Kidney epithelial cell (primary cell): ENCODE results near the gene DRD3. TPM values are rescaled to one million over a fixed set of nuclear protein-coding genes. Genes with fewer than 3 reads are reported as not detected.

Source experiments
- DNase-seq: peaks from one replicate; pipeline ENCODE4 v3.0.0-alpha.2; 2010; ENCODE audit warnings: low read depth
- H3K27me3 ChIP-seq: 2 replicates; pipeline ENCODE4 v1.6.0; 2011; ENCODE audit warnings: low read length; ENCODE audit not compliant: control insufficient read depth, insufficient read depth
- H3K36me3 ChIP-seq: 2 replicates; pipeline ENCODE4 v1.5.1; 2011; ENCODE audit warnings: low read length; ENCODE audit not compliant: control insufficient read depth, insufficient read depth
- H3K4me3 ChIP-seq: 2 replicates; pipeline ENCODE4 v1.5.1; 2011; ENCODE audit warnings: low read depth, mild to moderate bottlenecking, control low read depth, low read length
- total RNA-seq: library from RNA; depleted of rRNA; stranded (reverse); fragments of >200 nt; gene quantifications from 2 replicates; pipeline ENCODE4 v1.2.3, GENCODE V29; 2015
- TF ChIP-seq, protein P1 (sequence below): IDR thresholded peaks from 2 replicates; pipeline ENCODE4 v1.5.1; 2011; ENCODE audit warnings: mild to moderate bottlenecking, moderate library complexity, low read length, control low read depth, inconsistent platforms; ENCODE audit not compliant: insufficient read depth, poor library complexity, severe bottlenecking

DRD3 gene
- total RNA-seq, 1 donor from 2014 or later, result not detected

DNA sequence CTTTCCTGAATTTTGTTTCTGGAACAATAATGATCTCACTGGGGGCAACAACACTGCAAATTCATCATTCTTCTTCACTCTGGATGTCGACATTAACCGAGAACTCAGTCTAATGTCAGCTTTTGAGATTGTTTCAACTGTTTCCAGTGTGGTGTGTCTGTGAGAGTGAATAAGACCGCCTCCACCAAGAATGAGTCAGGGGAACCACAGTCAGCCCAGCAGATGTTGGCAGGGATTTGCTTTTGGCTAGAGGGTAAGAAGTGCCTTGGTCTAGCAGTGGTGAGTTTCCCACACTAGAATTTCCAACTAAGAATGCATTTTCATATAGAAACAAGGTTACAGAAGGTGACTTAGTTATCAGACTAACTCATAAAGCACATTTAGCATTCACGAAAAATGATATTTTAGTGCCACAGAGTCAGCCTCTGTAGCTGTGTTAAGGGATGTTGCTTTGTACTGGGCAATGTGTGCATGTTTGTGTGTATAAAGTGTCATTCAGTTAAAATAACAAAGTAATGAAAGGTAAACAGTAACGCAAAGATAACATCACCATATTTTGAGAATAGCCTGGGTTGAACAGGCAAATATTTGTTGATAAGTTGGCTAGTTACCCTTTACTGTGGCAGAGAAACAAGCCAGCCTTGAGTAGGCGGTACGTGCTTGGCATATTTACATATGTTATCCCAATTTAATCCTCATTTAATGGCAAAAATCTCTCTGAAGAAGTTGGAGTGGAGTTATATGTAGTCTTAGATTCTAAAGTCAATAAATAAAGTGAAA is 33.8 kb downstream of the DRD3 start:
- Histone ChIP-seq H3K27me3 (peaks cover under 1% of the 10 kb centered on the region), H3K4me3 (no peak overlapping the region), H3K36me3 (no peaks in the 10 kb centered on the region)
- peak; percentile 51 for DNase-seq
- TF ChIP-seq, protein P1, sequence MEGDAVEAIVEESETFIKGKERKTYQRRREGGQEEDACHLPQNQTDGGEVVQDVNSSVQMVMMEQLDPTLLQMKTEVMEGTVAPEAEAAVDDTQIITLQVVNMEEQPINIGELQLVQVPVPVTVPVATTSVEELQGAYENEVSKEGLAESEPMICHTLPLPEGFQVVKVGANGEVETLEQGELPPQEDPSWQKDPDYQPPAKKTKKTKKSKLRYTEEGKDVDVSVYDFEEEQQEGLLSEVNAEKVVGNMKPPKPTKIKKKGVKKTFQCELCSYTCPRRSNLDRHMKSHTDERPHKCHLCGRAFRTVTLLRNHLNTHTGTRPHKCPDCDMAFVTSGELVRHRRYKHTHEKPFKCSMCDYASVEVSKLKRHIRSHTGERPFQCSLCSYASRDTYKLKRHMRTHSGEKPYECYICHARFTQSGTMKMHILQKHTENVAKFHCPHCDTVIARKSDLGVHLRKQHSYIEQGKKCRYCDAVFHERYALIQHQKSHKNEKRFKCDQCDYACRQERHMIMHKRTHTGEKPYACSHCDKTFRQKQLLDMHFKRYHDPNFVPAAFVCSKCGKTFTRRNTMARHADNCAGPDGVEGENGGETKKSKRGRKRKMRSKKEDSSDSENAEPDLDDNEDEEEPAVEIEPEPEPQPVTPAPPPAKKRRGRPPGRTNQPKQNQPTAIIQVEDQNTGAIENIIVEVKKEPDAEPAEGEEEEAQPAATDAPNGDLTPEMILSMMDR, result no peak

DNA sequence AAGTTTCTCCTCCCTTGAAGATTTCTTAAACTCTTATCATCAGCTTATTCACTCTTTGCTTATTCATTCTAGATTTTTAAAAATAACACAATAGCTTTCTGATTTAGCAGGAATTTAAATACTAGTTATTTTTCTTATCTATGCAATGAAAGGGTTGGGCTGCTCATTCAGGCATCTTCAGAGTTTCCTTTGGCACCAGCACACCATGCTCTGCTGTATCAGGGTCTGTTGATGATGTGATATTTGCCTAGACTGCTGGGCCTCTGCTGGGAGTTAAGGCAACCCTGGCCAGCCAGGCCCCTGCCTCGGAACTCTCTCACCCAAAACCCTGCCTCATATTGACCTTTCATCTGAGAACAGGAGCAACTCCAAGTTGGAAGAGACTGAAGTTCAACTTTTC is 35.0 kb downstream of the DRD3 start:
- Histone ChIP-seq H3K27me3 (peaks cover 11% of the 10 kb centered on the region), H3K4me3 (no peak overlapping the region), H3K36me3 (no peaks in the 10 kb centered on the region)
- DNase-seq, result no peak
- TF ChIP-seq, protein P1, result no peak

DNA sequence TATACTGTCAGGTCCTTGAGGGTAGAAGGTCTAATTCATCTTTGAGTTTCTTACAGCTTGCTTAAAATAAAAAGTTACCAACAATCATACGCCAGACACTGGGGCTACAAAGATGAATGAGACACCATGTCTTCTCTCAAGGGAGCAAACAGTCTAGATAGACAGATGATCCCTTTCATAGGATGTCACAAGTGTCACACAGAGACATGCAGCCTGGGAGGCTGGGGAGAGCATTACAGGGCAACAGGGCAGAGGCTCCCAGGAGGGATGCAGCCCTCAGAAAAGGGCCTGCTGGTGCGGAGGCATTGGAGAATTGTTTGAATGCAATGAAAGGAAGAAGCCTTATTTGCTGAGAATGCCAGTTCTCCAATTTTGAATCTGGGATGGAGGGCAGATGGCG is 39.0 kb downstream of the DRD3 start:
- Histone ChIP-seq H3K4me3 (no peak overlapping the region), H3K36me3 (no peaks in the 10 kb centered on the region), H3K27me3 (peaks cover 12% of the 10 kb centered on the region)
- DNase-seq, result no peak
- TF ChIP-seq, protein P1, result no peak

DNA sequence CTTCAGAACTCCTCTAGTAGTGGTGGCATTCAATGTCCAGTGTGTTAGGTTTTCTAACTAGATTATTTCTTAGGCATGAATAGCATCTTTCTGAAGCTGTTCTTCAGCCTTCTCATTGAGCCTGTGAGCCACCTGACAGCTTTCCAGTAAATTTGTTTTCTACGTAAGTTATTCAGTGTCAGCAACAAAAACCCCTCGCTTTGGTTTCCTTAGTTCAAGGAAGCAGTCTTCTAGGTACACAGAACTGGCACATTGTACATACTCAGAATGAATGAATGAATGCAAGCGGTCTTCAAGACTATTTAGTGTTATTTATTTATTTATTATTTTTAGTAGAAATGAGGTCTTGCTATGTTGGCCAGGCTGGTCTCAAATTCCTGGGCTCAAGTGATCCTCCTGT is 44.9 kb downstream of the DRD3 start:
- H3K27me3 ChIP-seq, result peaks cover 2% of the 10 kb centered on the region
- H3K36me3 ChIP-seq, result no peaks in the 10 kb centered on the region
- H3K4me3 ChIP-seq, result no peak overlapping the region
- TF ChIP-seq, protein P1, result no peak
- no peak for DNase-seq

DNA sequence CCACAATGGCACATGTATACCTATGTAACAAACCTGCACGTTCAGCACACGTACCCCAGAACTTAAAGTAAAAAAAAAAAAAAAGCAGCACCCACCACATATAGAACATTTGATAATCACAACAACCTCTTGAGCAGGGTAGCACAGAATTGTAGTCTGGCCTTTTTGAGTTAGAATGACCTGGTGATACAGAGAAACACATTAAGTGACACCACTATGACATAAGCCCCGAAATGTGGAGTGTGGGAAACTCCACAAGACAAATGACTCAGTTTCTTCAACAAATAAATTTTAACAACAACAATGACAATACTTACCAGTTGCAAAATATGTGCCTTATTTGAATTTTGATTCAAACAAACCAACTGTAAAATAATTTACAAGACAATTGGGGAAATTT is 46.4 kb downstream of the DRD3 start:
- Histone ChIP-seq H3K36me3 (no peaks in the 10 kb centered on the region), H3K4me3 (no peak overlapping the region)
- TF ChIP-seq, protein P1, result no peak

DNA sequence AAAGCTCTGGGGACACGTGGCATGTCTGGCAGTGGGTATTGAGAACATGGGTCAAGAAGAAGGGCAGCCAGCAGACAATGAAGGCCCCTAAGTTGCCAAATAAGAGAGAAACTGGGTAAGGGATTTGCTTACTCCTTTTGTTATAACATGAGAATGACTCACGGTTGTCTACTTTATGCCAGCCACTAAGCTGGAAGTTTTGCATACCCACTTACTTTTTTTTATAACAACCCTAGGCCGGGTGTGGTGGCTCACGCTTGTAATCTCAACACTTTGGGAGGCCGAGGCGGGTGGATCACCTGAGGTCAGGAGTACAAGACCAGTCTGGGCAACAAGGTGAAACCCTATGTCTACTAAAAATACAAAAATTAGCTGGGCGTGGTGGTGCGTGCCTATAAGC is 50.0 kb downstream of the DRD3 start:
- TF ChIP-seq, protein P1, result no peak
- DNase-seq, result no peak
- Histone ChIP-seq H3K36me3 (no peaks in the 10 kb centered on the region), H3K4me3 (no peak overlapping the region), H3K27me3 (no peaks in the 10 kb centered on the region)

More for the DNA sequence above, 46.4 kb downstream of the DRD3 start:
- no peak for DNase-seq
- no peaks in the 10 kb centered on the region for H3K27me3 ChIP-seq
